ENCODE data around the gene OLFML2A.

Gene OLFML2A

DNA sequence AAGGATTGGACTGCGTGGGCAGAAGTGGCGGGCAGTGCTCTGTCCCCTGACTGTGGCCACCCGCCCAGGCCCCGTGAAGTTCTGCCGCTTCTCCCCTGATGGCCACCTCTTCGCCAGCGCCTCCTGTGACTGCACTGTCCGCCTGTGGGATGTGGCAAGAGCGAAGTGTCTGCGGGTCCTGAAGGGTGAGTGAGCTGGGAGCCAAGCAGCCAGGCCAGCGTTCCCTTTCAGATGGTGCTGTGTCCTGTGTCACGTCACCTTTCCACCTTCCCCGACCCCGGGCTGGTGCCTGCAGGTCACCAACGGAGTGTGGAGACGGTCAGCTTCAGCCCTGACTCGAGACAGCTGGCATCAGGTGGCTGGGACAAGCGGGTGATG lies 78.6 kb downstream of the OLFML2A start:
- TF ChIP-seq, protein P1, sequence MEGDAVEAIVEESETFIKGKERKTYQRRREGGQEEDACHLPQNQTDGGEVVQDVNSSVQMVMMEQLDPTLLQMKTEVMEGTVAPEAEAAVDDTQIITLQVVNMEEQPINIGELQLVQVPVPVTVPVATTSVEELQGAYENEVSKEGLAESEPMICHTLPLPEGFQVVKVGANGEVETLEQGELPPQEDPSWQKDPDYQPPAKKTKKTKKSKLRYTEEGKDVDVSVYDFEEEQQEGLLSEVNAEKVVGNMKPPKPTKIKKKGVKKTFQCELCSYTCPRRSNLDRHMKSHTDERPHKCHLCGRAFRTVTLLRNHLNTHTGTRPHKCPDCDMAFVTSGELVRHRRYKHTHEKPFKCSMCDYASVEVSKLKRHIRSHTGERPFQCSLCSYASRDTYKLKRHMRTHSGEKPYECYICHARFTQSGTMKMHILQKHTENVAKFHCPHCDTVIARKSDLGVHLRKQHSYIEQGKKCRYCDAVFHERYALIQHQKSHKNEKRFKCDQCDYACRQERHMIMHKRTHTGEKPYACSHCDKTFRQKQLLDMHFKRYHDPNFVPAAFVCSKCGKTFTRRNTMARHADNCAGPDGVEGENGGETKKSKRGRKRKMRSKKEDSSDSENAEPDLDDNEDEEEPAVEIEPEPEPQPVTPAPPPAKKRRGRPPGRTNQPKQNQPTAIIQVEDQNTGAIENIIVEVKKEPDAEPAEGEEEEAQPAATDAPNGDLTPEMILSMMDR (IDR thresholded peaks at IDR 0.05; ENCODE audit: borderline replicate concordance, insufficient read depth, low read depth, low read length), result no peak
- no peak overlapping the region for H3K4me3 ChIP-seq (ENCODE audit: low read depth, low read length)

DNA sequence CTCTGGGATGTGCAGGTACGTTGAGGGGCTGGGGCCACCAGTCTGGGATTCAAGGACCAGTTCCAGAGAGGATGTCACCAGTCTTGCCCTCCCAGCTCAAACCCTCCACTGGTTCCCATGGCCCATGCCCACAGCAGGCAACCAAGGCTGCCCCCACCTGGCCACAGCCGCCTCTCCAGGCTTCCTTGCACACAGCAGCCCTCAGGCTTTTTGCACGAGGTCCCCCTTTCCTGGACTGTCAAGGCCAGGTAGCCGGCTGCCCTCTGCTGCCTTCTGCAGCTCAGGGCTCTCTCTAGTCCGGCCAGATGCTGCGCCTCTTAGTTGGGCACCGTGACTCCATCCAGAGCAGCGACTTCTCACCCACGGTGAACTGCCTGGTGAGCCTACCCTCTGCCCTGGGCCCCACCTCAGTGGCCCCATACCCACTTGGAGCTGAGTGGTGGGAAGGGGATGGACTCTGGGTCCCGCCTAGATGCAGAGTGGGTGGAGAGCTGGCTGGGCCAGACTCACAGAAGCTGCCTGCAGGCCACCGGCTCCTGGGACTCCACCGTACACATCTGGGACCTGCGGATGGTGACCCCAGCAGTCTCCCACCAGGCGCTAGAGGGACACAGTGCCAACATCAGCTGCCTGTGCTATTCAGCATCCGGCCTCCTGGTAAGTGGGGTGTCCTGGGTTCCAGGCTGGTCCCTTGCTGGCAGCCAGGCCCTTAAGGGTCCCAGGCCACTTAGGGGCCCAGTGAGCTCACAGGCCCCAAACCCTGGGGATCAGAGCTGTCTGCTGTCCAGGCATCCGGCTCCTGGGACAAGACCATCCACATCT lies 79.2 kb downstream of the OLFML2A start:
- H3K4me3 ChIP-seq (ENCODE audit: low read depth, low read length), result no peak overlapping the region
- TF ChIP-seq, protein P1 (IDR thresholded peaks at IDR 0.05; ENCODE audit: borderline replicate concordance, insufficient read depth, low read depth, low read length), result peak; percentile 37; the same call in 1 of the 2 replicates

DNA sequence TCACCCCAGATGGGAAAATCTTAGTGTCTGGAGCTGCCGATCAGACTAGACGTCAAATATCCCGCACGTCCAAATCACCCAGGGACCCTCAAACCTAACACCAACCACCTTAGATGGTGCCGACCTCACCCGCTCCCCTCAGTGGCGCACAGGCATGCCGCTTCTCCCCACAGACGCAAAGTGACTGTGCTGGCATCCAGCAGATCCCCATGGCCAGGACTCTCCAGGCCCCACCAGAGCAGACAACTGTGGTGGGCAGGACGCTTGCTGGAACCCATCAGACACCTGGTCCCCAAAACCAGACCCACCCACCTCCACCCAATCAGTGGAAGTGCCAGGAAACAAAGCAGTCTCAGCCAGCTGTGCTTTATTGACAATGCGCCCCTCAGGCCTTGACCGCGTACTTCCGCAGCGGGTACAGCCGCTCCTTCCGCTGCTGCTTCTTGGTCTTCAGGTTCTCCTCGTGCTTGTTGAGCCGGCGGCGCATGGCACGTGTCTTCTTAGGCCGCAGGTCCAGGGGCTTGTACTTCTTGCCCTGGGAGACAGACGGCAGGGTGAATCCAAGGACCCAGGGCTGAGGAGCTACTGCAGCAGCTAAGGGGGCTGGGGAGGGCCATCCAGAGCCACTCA lies 80.7 kb downstream of the OLFML2A start:
- no peak overlapping the region for H3K4me3 ChIP-seq (ENCODE audit: low read depth, low read length)
- TF ChIP-seq, protein P1 (IDR thresholded peaks at IDR 0.05; ENCODE audit: borderline replicate concordance, insufficient read depth, low read depth, low read length), result no peak

DNA sequence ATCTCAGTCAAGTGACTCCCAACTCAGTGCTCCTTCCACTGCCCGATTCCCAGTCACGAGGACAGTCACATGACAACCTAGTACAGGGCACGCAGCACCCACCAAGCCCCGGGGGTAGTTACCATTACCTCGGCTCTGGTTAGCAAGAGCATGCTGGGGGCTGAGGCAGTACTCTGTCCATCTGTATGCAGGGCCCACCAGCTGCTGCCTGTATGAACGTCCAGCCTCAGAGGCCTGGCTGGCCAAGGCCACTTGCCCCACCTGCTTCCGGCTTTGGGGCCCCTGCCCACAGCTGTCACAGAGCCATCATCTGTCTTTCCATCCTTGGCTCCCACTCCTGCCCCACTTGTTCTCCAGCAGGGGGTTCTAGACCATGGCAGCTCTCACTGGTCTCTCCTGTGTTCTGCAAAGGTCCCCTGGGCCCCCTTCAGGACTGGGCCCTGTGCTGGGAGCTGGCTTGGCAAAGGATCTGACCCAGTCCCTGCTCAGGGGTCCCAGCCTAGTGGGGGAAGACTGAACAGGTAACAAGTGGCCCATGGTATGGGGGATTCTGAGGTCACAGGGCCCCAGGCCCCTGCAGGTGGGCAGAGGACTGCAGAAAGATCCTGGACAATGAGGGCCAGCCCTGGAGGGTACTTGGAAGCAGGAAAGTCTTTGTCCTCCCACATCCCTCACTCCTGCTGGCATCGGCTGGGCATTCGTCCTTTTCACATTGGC lies 81.6 kb downstream of the OLFML2A start:
- TF ChIP-seq, protein P1 (IDR thresholded peaks at IDR 0.05; ENCODE audit: borderline replicate concordance, insufficient read depth, low read depth, low read length), result no peak
- no peak overlapping the region for H3K4me3 ChIP-seq (ENCODE audit: low read depth, low read length)

DNA sequence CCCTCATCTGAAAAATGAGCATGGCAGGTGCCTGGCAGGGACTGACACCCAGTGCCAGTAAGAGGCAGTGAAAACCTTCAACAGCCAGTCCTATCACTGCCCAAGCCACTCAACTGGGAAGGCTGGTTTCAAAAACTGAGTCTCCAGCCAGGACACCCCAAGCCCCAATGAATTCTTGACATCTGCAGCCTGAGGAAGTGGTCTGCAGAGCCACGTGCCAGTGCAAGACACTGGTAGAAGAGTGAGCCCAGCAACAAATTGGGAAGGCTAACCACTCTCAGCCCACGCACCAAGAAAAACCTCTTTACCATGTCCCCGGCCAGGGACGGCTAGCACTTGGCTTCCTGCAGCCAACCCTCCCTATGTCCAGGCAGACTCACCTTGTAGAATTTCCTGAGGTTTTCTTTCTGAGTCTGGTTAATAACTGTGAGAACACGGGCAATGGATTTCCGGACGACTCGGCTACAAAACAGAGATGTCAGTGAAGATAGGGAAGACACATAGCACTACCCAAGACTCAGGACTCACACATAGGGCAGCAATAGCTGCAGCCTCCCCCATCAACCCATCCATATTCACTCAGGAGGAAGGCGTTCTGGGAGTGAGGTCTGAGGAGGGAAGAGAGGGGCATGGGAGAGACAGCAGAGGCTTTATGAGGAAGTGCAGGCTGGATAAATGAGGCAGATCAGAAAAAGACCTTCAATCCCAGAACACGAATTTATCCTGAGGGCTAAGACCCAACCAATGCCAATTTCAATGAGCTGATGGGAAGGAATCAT lies 83.1 kb downstream of the OLFML2A start:
- TF ChIP-seq, protein P1 (IDR thresholded peaks at IDR 0.05; ENCODE audit: borderline replicate concordance, insufficient read depth, low read depth, low read length), result no peak
- H3K4me3 ChIP-seq (ENCODE audit: low read depth, low read length), result peak overlapping the region; percentile 100

DNA sequence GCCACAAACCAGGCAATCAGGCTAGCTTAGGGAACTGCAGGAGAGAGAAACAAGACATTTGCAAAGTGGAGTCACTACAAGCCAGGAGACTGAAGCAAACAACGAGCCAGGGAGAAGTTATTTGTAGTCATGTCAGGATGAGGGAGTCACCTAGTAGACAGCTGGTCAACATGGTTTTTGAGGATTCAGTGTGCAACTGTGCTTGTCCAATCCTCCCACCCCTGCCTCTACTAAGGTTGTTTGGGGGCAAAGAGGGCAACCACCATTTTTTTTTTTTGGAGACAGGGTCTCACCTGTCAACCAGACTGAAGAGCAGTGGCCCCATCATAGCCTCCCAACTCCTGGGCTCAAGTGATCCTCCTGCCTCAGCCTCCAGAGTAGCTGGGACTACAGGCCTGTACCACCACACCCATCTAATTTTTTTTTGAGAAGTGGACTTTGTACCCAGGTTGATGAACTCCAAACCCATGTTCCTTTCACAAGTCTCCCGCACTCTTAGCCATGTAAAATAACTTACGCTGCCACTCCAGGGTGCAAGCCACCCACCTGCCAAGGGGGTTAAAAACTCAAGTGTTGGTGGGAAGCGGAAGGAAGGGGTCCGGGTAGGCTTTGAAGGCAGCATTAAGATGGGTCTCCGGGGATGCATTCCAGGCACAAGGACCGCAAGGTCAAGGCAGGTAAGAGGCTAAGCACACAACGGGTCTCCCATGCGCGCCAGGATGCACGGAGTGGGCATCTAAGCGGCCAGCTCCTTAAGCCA lies 83.8 kb downstream of the OLFML2A start:
- TF ChIP-seq, protein P1 (IDR thresholded peaks at IDR 0.05; ENCODE audit: borderline replicate concordance, insufficient read depth, low read depth, low read length), result no peak
- peak overlapping the region; percentile 100 for H3K4me3 ChIP-seq (ENCODE audit: low read depth, low read length)
